Ovary (tissue), 9 donors: ENCODE measurements around the gene KRTAP5-2. TPM values are rescaled to one million over a fixed set of nuclear protein-coding genes. Genes with fewer than 3 reads are reported as not detected.
A peak's percentile ranks its signal among the peaks of the same experiment; 100 is the strongest.

Source experiments
- DNase-seq, 5 donors: peaks; one replicate each; pipeline ENCODE4 v3.0.0-alpha.2; 2019 to 2020
- H3K27ac ChIP-seq, 2 donors: fragments of 200-600 bp; one replicate each; pipeline versions ENCODE4 v1.5.1 to v1.8.0; 2019 to 2022
- H3K27me3 ChIP-seq: fragments of 200-600 bp; one replicate; pipeline ENCODE4 v1.8.0; 2022
- H3K36me3 ChIP-seq: fragments of 200-600 bp; sonication (generic); one replicate; pipeline ENCODE4 v1.5.1; 2019
- H3K4me1 ChIP-seq: one replicate; pipeline ENCODE4 v1.8.1; 2013; ENCODE audit warnings: mild to moderate bottlenecking, moderate library complexity; ENCODE audit not compliant: insufficient read depth
- H3K4me3 ChIP-seq: fragments of 200-600 bp; sonication (generic); one replicate; pipeline ENCODE4 v1.5.1; 2017
- H3K9me3 ChIP-seq, 2 donors: fragments of 200-600 bp in 1 of 2; sonication (generic) in 1 of 2; one replicate each; pipeline versions ENCODE4 v1.5.1 to v1.8.1; 2013 to 2019; ENCODE audit warnings: mild to moderate bottlenecking in 1 of 2, moderate library complexity in 1 of 2
- EP300 ChIP-seq: sonication (generic); formaldehyde crosslinking; IDR thresholded peaks from one replicate; pipeline ENCODE4 v1.6.1; 2017; ENCODE audit warnings: antibody characterized with exemption
- POLR2A ChIP-seq: fragments of 450-650 bp; IDR thresholded peaks from one replicate; pipeline ENCODE4 v1.6.1; 2017; ENCODE audit warnings: antibody characterized with exemption, mild to moderate bottlenecking, moderate library complexity
- WGBS, 3 donors: extraction: QIAGEN DNeasy Blood & Tissue Kit in 1 of 3; methylation state at CpG; one replicate each; pipeline versions ENCODE4 v1.1.5 to v1.1.7; 2013 to 2017; 5-methylcytosine and 5-hydroxymethylcytosine counted together
- intact Hi-C, 4 donors: fragments of 100-400 bp; cut with DNase I; formaldehyde crosslinking; loops; one replicate each; pipeline versions ENCODE4 v1.11.0 to v1.15.1; 2022 to 2023
- polyA plus RNA-seq, 2 donors: library from polyadenylated mRNA; stranded (reverse); fragments of 200-250 nt in 1 of 2; fragments of 350-450 nt in 1 of 2; fragmentation: Illumina TruSeq in 1 of 2; extraction: RNeasy Lipid Tissue Mini Kit (QIAGEN cat#74804) in 1 of 2; gene quantifications; one replicate each; pipeline ENCODE4 v1.2.3, GENCODE V29; 2013 to 2014
- total RNA-seq, 7 donors: library from RNA; depleted of rRNA in 2 of 7; stranded (reverse); fragments of >200 nt in 2 of 7; fragmentation: NEBNext Ultra II Directional in 3 of 7; extraction: Animal tissue kit (Norgen Biotek cat#: 25700) in 3 of 7; gene quantifications; one replicate each; pipeline versions ENCODE4 v1.1.0 to v1.2.4, GENCODE V29; 2016 to 2023
- TF ChIP-seq, protein P1 (sequence below), 3 donors: fragments of 450-650 bp in 2 of 3; fragments of 200-600 bp in 1 of 3; IDR thresholded peaks; one replicate each; pipeline versions ENCODE4 v1.5.1 to v1.8.0; 2016 to 2022; ENCODE audit warnings: antibody characterized with exemption in 3 of 3, mild to moderate bottlenecking in 1 of 3
- donor health status: DM: no; HTN: no; CAD: no; lungs with moderate emphysema.
- donor health status: DM: no; HTN: no; CAD: no.
- donor health status: Bipolar disorder and iron deficiency.
- donor health status: DM: yes; HTN: yes; CAD: no.
- donor health status: DM: no; HTN: no; CAD: no.
- donor health status: DM: yes; HTN: yes; CAD: no.

KRTAP5-2 gene
- total and polyA plus RNA-seq, 9 donors: not detected

DNA sequence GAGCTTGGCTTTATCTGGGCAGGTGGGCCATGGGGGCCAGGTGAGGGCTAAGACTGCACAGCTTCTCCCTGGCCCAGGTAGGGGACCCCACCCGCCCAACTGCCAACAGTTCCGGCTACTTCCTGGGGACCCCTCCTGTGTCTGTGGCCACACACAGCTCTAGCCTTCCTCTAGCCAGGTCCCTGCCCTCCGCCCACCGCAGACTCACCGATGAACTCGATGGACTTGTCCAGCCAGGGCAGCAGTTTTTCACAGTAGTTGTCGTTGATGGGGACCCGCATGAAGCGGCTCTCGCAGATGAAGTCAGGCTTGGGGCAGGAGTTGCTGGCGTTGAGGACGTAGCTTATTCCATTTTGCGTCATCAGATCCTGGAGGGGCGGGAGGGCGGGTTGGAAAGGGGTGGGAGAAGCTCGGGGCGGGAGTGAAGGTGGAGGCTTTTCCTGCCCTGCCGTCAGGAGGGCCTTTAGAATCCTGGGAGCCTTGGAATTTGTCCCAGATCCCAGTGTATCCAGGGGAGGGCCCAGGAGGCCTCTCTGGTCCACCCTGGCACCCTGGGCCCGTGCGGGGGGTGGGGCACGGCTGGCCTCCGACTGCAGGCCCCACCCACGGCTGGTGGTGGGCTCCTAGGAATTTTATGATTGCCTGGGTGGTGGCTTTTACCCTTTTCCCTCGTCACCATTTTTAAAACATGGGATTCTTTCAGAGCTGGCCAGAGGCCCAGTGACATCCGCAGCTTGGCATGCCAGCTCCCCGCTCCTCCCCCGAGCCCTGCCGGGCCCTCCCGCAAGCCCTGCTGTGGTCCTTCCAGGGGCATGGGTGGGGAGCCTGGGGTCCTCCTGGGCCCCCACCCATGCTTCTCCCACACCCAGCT is 40.0 kb downstream of the KRTAP5-2 start:
- intact Hi-C loops: loop anchor here in 1 of 4 donors (2.0 kb wide), 1 partner anchor 15 kb away; the partner anchor contains the start of gene DUSP8
- Histone ChIP-seq H3K4me3 (no peak overlapping the region), H3K27me3 (no peaks in the 10 kb centered on the region), H3K4me1 (peaks cover 6% of the 10 kb centered on the region), H3K27ac (peak overlapping the region; percentile 46 to 51), H3K9me3 (no peaks in the 10 kb centered on the region), H3K36me3 (no peaks in the 10 kb centered on the region)
- TF ChIP-seq, protein P1, sequence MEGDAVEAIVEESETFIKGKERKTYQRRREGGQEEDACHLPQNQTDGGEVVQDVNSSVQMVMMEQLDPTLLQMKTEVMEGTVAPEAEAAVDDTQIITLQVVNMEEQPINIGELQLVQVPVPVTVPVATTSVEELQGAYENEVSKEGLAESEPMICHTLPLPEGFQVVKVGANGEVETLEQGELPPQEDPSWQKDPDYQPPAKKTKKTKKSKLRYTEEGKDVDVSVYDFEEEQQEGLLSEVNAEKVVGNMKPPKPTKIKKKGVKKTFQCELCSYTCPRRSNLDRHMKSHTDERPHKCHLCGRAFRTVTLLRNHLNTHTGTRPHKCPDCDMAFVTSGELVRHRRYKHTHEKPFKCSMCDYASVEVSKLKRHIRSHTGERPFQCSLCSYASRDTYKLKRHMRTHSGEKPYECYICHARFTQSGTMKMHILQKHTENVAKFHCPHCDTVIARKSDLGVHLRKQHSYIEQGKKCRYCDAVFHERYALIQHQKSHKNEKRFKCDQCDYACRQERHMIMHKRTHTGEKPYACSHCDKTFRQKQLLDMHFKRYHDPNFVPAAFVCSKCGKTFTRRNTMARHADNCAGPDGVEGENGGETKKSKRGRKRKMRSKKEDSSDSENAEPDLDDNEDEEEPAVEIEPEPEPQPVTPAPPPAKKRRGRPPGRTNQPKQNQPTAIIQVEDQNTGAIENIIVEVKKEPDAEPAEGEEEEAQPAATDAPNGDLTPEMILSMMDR (IDR thresholded peaks at IDR 0.05): no peak
- TF ChIP-seq EP300 (peak; percentile 32), POLR2A (no peak)
- WGBS, 3 donors: 38 to 49% (median 45%) methylated on average over 29 of the region's 29 CpGs
- peak in 3 of 5 donors; percentile 51 to 62 (median 58) for DNase-seq

GRCh38 chr11:1557051-1557884 is 40.8 kb downstream of the KRTAP5-2 start:
- Histone ChIP-seq H3K9me3 (no peaks in the 10 kb centered on the region), H3K27me3 (no peaks in the 10 kb centered on the region), H3K4me3 (no peak overlapping the region), H3K4me1 (peaks cover 6% of the 10 kb centered on the region), H3K27ac (peak overlapping the region in 1 of 2 donors; percentile 51), H3K36me3 (no peaks in the 10 kb centered on the region)
- no peak for TF ChIP-seq POLR2A
- TF ChIP-seq EP300: no peak
- TF ChIP-seq, protein P1 (IDR thresholded peaks at IDR 0.05): no peak
- 83 to 91% (median 87%) methylated on average over 28 to 74 of the region's 74 CpGs for whole genome bisulfite sequencing, 3 donors
- DNase-seq: no peak
- intact Hi-C loops: no loop called here

GRCh38 chr11:1556278-1556902 is 41.7 kb downstream of the KRTAP5-2 start:
- 63 to 70% (median 67%) methylated on average over 35 to 63 of the region's 63 CpGs for WGBS, 3 donors
- no peaks in the 10 kb centered on the region for H3K9me3 ChIP-seq
- H3K4me3 ChIP-seq: no peak overlapping the region
- no peak for DNase-seq
- peaks cover 6% of the 10 kb centered on the region for H3K4me1 ChIP-seq
- intact Hi-C loops: no loop called here
- no peak overlapping the region for H3K27ac ChIP-seq
- no peaks in the 10 kb centered on the region for H3K36me3 ChIP-seq
- H3K27me3 ChIP-seq: no peaks in the 10 kb centered on the region
- TF ChIP-seq EP300: no peak
- no peak for TF ChIP-seq POLR2A
- TF ChIP-seq, protein P1 (IDR thresholded peaks at IDR 0.05): no peak

DNA sequence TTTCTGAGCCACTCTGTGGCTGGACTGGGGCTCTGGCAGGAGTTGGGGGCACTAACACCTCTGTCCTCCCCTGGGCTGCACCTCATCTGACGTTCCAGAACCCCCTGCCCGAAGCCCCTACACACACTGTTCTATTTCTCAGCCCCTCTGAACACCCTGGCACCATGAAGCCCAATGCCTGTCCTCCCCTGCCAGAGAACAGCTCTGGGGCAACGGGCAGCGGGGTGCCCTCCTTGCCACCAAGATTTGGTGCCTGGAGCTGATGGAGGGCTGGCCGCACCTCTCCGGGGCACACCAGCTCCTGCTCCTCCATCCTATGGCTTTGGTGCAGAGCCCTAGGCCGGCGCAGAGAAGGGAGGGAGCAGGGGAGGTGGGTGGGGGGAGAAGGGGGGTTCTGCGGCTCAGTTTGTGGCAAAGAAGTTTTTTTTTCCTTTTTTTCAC is 42.4 kb downstream of the KRTAP5-2 start:
- Histone ChIP-seq H3K9me3 (no peaks in the 10 kb centered on the region), H3K27me3 (no peaks in the 10 kb centered on the region), H3K4me1 (peaks cover 6% of the 10 kb centered on the region), H3K27ac (no peak overlapping the region), H3K4me3 (no peak overlapping the region), H3K36me3 (no peaks in the 10 kb centered on the region)
- intact Hi-C loops: no loop called here
- DNase-seq: no peak
- TF ChIP-seq, protein P1 (IDR thresholded peaks at IDR 0.05): no peak
- no peak for TF ChIP-seq POLR2A
- TF ChIP-seq EP300: no peak
- 83 to 93% (median 92%) methylated on average over 9 of the region's 9 CpGs for WGBS, 3 donors
